Activated CD4-positive, alpha-beta T cell treated with anti-CD3 and anti-CD28 coated beads, Interleukin-2, amount 50 U/mL, for 1 hour (primary cell): ENCODE data around the gene FAM151A.

ENCODE experiments used
- DNase-seq: peaks from one replicate; pipeline ENCODE4 v3.0.0-alpha.2; 2020

The FAM151A gene

DNA sequence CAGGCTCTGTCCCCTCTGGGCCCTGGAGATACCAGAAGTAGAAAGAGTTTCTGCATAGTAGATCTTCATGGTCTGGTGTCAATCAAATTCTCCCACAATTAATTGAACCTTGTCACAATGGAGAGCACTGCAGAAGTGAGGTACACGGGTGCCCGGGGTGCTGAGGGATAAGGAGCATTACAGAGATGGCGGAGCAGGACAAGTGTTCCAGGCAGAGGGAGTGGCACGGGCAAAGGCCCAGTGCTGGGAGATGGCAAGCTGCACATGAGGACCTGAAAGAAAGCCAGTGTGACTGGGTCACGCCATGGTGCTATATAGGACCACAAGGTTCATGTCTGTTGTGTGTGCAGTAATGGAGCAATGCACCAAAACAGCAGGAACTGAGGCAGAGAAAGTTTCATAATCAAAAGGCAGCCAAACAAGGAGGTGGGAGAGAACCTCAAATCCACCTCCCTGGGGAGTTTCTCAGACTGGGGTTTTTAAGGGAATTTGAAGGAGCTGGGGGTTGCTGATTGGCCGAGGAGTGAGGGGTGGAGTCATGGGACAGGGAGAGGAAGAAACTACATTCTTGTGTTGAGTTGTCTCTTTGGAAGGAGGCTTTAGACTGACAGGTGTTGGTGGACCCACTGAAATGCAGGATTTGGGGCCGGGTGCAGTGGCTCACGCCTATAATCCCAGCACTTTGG lies 47.6 kb downstream of the FAM151A start:
- DNase-seq, result no peak

DNA sequence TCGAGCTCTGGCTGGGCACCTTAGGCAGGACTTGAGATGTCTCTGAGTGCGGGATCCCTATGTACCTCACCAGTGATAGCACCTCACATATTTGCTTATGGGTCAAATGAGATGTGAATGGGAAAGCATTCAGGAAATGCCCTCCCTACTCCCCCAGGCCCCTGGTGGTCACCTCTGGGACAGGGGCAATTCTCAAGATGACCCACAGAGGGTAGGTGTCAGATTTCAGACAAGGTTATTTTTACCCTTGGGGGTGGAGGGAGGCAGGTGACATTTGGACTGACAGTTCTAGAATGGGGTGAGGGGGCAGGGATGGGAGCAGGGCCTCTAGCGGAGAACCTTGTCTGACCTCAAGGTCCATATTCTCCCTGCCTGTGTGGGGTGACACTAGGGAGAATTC lies 48.2 kb downstream of the FAM151A start:
- no peak for DNase-seq

DNA sequence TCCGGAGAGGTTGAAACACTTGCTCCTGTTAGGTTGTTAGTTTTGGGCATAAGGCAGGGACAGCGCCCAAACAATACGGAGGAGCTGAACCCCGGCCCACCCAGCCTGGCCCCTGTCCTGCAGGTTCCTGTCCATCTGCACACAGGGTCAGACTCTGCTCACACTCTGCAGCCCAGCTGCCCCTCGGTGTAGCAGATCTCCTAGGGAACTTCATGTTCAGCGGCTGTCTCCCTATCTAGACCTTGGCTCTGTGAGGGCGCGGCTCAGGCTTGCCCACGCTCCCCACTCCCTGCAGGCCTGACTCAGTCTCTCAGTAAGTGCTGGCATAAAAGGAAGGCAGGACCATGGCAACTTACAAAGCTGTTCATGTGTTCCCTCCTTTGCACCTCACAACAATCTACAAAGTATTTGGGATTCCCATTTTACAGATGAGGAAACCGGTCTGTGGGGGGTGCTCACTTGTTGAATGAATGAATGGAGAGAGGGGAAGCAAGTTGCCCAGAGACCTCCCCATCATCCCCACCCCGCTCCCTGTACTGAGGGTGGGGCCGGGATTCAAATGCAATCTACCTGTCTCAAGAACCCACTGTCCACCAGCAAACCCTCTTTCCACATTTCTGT lies 49.1 kb downstream of the FAM151A start:
- no peak for DNase-seq

DNA sequence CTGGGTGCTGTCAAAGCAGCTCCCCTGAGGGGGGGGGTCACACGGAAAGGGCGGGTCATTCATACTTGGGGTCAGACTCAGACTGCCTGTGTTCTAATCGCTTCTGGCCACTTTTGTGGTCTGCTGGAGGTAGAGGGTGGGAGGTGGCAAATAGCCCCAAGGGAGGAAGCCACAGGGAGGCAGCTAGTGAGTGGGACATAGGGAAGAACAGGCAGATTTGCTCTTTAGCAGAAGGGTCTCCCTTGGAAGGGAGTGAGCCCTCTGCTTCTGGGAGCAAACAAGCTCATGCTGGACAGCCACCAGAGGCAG lies 50.8 kb downstream of the FAM151A start:
- no peak for DNase-seq

DNA sequence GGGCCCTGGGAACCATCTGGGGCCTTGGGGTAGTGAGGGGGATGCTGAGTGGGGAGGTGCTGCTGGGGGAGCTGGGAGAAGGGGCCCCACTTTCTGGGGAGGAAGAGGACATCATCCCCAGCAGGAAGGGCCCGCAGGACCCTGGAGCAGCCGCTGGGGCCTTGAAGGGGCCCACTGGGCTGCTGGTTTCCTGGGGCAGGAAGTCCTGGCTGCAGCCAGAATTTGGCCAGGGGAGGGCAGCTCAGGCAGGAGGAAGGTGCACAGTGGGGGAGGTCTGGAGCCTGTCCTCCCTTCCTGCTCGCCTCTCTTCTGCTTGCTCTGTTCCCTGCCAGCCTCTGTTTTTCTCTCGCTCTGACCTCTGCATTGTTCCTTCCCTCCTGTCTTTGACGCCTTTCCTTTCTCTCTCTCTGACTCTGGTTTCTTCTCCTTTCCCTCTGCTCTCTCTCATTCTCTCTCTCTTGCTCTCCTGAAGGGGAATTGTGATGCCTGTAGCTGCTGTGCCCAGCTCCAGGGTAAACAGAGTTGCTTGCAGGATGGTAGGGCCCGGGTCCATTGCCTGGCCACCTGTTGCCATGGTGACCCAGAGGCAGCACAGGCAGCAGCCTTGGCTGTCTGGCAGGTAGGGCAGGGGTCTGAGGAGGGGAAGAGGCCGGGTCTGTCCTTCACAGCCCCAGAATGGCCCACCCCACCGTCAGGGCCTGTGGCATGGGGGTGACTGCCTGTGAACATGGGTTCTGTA lies 51.4 kb downstream of the FAM151A start:
- DNase-seq, result no peak

DNA sequence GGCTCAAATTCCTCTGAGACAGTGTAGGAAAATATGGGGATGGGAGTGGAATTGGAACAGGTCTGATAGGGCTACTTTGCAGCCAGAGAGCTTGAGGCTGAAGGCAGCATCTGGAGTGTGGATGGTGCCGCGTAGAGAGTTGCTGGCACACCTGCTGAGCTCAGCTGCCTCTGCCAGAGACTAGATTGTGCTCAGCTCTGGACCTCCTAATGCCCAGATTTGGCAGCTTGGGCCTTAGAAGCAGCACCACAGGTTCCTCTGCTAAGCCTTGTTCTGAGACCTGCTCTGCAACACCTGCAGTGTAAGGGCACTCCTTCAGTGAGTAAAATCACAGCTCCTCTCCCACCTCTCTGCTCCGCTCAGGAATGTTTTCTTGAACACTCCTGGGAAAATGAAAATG lies 52.0 kb downstream of the FAM151A start:
- DNase-seq, result no peak

- no peak for DNase-seq
Measured at GRCh38 chr1:54570161-54570560, 53.2 kb downstream of the FAM151A start.

GRCh38 chr1:54569339-54569738 lies 54.0 kb downstream of the FAM151A start:
- DNase-seq, result no peak

GRCh38 chr1:54567961-54568360 lies 55.4 kb downstream of the FAM151A start:
- no peak for DNase-seq

DNA sequence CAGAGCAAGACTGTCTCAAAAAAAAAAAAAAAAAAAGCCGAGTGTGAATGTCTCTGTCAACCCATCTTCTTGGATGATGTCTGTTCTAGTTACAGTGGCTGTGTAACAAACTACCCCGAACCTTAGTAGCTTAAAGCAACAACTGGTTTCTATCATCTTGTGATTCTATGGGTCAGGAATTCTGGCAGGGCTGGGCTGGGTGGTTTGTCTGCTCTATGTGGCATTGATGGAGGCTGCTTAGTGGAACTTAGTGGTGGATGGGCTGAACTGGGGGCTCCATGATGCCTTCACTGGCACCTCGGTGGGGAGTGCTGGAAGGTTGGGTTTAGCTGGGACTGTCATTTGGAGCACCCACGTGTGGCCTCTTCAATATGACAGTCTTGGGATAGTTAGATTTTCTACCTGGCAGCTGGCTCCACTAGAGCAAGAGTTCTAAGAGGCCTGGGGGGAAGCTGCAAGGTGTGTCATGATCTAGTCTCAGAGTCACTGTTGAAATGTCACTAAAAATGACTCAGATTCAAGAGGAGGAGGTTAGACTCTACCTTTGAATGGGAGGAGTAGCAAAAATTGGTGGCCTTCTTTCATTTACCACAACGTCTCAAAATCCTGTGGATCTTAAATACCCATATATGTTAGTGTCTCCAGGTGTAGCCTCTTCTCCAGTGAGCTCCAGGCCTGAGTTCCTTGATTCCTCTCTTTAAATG lies 56.7 kb downstream of the FAM151A start:
- DNase-seq, result no peak

DNA sequence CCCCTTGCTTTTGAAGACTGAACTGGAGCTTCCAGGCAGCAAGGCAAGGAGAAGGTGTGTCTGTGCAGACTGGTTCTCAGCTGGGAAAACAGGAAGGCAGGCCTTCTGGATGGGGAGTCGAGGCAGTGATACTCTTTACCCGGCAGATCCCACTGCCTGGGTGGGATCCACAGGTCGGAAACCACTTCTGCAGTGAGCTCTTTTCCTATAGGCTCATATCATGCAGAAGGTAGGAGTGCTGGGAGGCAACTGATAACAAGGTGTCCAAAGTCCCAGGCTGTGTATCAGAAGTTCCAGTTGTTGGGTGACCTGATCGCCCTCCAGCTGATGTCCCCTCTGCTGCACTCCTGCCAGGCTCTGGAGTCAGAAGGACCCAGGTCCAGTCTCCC lies 58.2 kb downstream of the FAM151A start:
- DNase-seq, result no peak

GRCh38 chr1:54564312-54565112 lies 58.8 kb downstream of the FAM151A start:
- DNase-seq, result no peak

DNA sequence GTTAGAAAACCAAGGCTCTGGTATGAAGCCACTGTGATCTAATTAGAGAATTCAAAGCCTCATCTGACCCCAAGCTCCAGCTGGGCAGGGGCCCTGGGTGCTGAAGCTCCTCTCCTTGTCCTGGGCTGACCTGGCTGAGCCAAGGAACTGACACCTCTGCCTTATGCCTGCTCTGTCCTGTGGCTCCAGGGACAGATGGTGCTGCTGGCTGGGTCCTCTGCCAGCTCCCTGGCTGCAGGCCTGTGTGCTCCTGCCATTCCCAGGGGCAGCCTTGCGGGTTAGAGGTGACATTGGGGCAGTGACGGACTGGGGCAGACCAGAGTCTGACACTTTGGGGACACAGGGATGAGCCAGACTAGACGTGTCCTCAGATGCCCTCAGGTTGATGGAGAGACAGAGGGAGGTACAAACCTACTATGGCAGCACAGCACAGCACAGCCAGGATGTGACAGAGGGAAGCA lies 63.5 kb downstream of the FAM151A start:
- no peak for DNase-seq
